Gastrocnemius medialis (tissue), 4 donors: ENCODE results near the gene ZNF839.

Experiments
- POLR2A ChIP-seq, 2 donors: fragments of 450-650 bp; IDR thresholded peaks; one replicate each; pipeline ENCODE4 v1.6.1; 2017; ENCODE audit warnings: antibody characterized with exemption in 2 of 2, mild to moderate bottlenecking in 2 of 2, moderate library complexity in 2 of 2
- TF ChIP-seq, protein P1 (sequence below), 5 experiments: fragments of 450-650 bp in 3 of 5; fragments of 200-600 bp in 2 of 5; sonication (generic) in 2 of 5; IDR thresholded peaks in 4 of 5; conservative IDR thresholded peaks in 1 of 5; 1 replicate in 4 of 5; 2 replicates in 1 of 5; pipeline ENCODE4 v1.5.1; 2016 to 2019; ENCODE audit warnings: antibody characterized with exemption in 5 of 5, mild to moderate bottlenecking in 3 of 5, moderate library complexity in 3 of 5

GRCh38 chr14:102353126-102353619 is 33.6 kb downstream of the ZNF839 start:
- TF ChIP-seq, protein P1, sequence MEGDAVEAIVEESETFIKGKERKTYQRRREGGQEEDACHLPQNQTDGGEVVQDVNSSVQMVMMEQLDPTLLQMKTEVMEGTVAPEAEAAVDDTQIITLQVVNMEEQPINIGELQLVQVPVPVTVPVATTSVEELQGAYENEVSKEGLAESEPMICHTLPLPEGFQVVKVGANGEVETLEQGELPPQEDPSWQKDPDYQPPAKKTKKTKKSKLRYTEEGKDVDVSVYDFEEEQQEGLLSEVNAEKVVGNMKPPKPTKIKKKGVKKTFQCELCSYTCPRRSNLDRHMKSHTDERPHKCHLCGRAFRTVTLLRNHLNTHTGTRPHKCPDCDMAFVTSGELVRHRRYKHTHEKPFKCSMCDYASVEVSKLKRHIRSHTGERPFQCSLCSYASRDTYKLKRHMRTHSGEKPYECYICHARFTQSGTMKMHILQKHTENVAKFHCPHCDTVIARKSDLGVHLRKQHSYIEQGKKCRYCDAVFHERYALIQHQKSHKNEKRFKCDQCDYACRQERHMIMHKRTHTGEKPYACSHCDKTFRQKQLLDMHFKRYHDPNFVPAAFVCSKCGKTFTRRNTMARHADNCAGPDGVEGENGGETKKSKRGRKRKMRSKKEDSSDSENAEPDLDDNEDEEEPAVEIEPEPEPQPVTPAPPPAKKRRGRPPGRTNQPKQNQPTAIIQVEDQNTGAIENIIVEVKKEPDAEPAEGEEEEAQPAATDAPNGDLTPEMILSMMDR (IDR thresholded peaks at IDR 0.05 in 4 of 5, conservative IDR thresholded peaks at IDR 0.05 in 1 of 5) = no peak
- TF ChIP-seq POLR2A (IDR thresholded peaks at IDR 0.05) = no peak
